GM19328 (cell line): ENCODE measurements around the gene MPG.
"Not testable (repeated sequence)": the region's sequence is repeated elsewhere in the genome, so short reads cannot be mapped to it uniquely, and the experiment has no call there.

Experiments
- ATAC-seq: cut with Tn5 transposase; IDR thresholded peaks from one replicate; pipeline ENCODE4 v1.9.1; 2021; ENCODE audit warnings: mild to moderate bottlenecking, moderate library complexity; ENCODE audit not compliant: unreplicated experiment

MPG gene

DNA sequence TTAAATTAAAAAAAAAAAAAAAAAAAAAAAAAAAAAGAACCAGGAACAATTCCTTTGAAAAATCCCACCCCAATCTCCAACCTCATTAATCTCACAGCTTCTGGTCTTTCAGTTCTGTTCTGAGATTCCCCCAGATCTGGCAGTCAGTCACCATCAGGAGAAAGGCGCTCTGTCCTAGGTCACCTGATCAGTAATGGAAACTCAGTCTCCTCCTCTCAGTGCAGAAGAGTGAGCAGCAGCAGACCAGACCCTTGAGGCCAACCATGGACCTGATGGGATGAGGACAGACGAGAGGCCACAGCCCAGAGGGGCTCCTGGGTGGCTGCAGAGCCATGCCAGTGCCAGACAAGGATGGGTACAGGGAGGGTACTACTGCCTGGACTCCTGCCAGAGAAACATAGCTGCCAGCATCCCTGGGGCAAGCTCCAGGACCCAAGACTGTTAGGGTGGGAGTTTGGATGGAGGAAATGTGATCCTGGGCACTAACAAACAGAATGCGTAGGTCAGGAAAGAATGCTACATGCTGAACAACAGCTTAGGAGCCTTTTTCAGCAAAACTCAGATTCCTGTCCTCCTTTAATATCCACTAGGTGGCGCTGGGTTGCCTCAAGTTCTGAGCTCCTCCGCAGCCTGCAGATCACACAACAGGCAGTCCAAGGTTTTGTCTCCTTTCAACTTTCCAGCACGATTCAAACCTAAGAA, 28.7 kb downstream of the MPG start:
- ATAC-seq = no peak

- no peak for ATAC-seq
Observed at GRCh38 chr16:112153-112840, 34.3 kb downstream of the MPG start.

DNA sequence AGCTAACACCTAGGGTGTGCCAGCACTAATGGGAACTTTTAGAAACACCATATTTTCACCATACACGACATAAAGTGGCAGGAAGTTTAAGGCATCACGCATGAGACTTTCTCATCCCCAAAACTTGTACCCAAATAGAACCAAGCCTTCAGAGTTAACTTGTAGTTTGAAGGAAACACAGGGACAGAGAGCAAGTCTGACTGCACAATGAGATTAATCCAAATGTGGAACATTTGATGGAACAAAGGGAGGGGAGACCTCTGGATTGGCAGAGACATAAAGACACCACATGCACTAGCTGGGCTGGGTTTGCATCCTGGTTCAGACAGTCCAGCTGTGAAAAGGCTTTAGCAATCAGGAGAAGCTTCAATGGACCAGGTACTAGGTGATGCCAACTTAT, 36.3 kb downstream of the MPG start:
- ATAC-seq = no peak

- ATAC-seq = no peak
Observed at GRCh38 chr16:116015-116414, 38.0 kb downstream of the MPG start.

DNA sequence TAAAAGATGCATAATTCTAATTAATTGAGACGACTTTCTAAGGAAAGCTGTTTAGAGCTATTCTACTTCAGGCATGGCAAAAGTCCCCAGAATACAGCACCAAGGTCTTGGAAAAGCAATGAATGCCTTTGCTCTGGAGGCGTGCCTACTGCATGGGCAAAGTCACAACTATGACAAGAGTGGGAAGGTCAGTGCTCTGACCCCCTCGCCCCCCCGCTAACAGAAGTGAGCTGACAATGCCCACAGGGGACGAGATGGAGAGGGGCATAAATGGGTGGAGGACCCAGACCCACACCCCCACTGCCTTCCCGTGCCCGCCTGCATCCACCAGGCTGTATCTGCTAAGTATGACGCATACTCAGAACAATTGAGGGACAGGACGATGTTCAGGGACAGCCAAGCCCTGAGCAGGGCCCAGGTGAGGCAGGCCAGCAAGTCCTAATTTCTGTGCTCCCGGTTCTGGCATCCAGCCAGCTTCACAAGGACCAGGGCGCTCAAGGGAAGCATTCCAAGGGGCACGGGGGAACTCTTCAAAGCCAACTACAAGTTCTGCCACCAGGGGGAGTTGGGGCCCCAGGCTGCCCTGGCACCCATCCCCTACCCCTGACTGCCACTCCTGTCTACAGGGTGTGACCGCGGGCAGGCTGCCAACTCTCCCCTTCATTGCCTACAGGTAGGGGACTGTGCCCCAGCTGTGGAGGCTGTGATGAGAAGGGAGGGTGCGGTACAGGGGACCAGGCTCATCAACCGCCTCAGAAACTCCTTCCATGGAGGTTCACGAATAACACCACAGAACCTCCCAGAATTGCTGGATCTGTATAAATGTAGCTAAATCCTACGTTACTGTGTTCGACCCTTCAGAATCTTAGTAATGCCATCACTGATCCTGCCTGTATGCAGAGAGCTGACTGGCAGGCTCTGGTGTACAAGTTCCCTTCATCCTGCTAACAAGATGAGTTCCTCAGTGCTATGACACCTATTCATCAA, 39.6 kb downstream of the MPG start:
- ATAC-seq = no peak

DNA sequence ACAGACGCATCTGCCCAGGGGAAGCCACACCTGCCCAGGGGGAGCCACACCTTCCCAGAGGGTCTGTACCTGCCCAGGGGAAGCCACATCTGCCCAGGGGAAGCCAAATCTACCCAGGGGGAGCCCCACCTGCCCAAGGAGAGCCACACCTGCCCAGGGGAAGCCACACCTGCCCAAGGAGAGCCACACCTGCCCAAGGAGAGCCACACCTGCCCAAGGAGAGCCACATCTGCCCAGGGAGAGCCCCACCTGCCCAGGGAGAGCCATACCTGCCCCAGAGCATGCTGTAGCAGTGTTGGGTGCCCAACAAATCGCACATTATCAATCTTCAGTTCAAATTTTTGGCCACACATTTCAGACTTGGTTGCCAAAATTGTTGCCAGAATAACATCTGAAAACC, 40.8 kb downstream of the MPG start:
- ATAC-seq = no peak

- ATAC-seq = no peak
Observed at GRCh38 chr16:119295-119694, 41.3 kb downstream of the MPG start.

DNA sequence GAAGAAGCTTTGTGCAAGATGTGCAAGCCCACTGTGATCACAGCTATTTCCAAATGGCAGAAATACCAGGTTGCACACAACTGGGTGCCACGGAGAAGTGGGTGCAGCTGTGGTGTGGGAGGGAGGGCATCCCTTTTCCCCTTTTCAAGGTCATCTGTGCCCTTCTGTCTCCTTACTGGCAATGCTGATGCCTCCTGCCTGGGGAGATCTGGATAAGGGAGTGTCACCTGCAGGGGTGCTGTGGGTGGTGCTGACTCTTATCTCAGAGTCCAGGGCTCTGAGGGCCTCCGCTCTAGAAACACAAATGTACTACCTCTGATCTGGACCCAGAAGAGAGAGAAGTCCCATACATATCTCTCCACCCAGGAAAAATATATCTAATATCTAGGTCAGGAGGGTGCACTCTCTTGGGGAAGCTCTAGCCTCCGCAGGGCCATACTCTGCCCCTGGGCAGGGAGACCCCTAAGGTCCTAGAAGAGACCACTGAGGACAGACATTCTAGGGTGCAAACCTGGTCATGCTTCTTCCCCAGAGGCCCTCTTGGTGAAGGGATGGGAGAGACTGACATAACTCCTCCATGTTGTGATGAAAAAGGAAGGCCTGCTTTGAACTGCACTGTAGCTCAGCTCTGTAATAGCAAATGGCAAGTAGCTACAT, 41.9 kb downstream of the MPG start:
- ATAC-seq = no peak

DNA sequence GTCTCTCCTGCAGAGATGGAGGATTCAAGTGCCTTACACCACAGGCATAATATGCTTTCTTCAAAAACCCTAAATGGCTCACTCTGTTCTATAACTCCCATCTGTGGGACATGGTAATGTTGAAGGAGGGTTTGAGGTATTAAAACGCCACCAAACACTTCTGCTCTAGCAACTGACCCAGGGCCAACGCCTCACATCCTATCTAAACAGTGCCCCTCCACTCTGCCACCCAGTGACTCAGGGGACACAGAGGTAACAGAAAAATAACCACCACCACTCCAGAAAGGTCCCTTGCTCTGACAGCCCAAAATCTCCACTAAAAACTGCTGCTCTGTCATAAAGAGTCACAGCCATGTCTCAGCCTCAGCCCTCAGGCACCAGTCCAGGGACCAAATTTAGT, 42.7 kb downstream of the MPG start:
- ATAC-seq = no peak

GRCh38 chr16:122361-122760, 44.3 kb downstream of the MPG start:
- no peak for ATAC-seq

DNA sequence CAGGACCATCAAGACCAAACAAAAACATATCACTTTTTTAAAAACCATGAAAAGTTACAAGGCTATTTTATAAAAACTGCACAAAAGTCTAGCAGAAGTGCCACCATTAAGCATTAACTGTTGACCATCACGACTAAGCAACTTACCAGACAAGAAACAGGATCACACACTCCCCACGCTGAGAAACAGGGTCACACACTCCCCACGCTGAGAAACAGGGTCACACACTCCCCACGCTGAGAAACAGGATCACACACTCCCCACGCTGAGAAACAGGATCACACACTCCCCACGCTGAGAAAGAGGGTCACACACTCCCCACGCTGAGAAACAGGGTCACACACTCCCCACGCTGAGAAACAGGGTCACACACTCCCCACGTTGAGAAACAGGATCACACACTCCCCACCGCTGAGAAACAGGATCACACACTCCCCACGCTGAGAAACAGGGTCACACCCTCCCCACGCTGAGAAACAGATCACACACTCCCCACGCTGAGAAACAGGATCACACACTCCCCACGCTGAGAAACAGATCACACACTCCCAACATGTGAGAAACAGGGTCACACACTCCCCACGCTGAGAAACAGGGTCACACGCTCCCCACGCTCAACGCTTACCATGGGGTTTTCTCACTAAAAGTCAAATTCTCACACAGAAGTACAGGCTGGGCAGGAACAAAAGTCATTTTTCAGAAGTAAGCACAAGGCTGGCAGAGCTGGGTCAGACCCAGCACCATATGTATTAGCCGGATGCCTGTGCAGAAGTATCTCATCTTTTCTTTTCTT, 45.7 kb downstream of the MPG start:
- not testable (repeated sequence) for ATAC-seq

DNA sequence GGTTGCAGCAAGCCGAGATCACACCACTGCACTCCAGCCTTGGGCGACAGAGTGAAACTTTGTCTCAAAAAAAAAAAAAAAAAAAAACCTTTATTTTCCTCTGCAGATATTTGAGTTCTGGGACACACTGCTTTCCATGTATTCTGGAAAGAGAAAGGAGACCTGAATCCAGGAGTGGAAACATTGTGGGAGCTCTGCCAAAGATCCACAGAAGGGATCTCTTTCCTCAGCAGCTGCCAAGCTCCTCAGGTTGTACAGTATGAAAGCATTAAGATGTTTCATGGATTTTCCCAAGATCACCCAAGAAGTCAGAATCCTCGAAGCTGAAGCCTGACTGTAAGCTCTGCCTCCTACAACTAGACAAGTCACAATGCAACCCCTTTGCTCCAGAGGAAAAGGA, 47.0 kb downstream of the MPG start:
- no peak for ATAC-seq

GRCh38 chr16:129075-129474, 51.0 kb downstream of the MPG start:
- no peak for ATAC-seq

GRCh38 chr16:130533-131173, 52.6 kb downstream of the MPG start:
- ATAC-seq = no peak

DNA sequence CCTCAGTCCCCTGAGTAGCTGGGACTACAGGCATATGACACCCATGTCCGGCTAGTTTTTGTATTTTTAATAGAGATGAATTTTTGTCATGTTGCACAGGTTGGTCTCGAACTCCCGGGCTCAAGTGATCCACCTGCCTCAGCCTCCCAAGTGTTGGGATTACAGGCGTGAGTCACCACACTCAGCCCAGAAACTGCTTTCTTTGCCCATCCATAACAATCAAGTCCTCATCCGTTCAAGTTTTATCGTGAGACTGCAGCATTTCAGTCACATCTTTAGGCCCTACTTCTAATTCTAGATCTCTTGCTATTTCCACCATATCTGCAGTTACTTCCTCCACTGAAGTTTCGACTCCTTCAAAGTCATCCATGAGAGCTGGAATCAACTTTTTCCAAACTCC, 54.1 kb downstream of the MPG start:
- ATAC-seq = no peak

GRCh38 chr16:133716-134115, 55.7 kb downstream of the MPG start:
- no peak for ATAC-seq
